ENCODE data around the gene TBCD.

Gene TBCD

GRCh38 chr17:82889496-82890338, 137.9 kb downstream of the TBCD start:
- in situ Hi-C loops (cut with MboI; ENCODE audit: low sequenced_read_pairs, unreplicated experiment) = no loop called here
- TF ChIP-seq CTCF (IDR thresholded peaks at IDR 0.05; ENCODE audit: borderline replicate concordance, control extremely low read depth, extremely low read depth, insufficient read depth, missing control alignments) = no peak
- DNase-seq (ENCODE audit: low spot score) = no peak

DNA sequence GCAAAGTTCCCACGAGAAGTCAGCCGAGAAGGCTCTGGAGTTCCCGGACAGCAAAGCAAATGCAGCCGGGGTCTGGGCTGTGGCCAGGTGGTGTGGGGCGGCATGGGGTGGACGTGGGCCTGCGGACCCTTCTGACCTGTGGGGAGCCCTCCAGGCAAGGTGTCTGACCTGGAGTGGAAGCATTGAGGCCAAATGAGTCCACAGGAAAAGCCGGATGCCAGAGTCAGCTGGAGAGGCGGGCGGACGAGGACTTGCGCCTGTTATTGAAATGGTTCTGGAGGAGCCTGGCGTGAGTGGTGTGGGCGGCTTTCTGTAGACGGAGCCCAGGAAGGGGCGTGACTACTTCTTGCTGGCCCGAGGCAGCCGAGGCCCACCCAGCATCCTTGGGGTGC, 138.5 kb downstream of the TBCD start:
- no peak for DNase-seq (ENCODE audit: low spot score)
- in situ Hi-C loops (cut with MboI; ENCODE audit: low sequenced_read_pairs, unreplicated experiment) = no loop called here

GRCh38 chr17:82890926-82891678, 139.2 kb downstream of the TBCD start:
- no peak for DNase-seq (ENCODE audit: low spot score)
- TF ChIP-seq CTCF (IDR thresholded peaks at IDR 0.05; ENCODE audit: borderline replicate concordance, control extremely low read depth, extremely low read depth, insufficient read depth, missing control alignments) = no peak
- in situ Hi-C loops (cut with MboI; ENCODE audit: low sequenced_read_pairs, unreplicated experiment) = no loop called here

More for the DNA sequence above, 138.5 kb downstream of the TBCD start:
- no peak for TF ChIP-seq CTCF (IDR thresholded peaks at IDR 0.05; ENCODE audit: borderline replicate concordance, control extremely low read depth, extremely low read depth, insufficient read depth, missing control alignments)

DNA sequence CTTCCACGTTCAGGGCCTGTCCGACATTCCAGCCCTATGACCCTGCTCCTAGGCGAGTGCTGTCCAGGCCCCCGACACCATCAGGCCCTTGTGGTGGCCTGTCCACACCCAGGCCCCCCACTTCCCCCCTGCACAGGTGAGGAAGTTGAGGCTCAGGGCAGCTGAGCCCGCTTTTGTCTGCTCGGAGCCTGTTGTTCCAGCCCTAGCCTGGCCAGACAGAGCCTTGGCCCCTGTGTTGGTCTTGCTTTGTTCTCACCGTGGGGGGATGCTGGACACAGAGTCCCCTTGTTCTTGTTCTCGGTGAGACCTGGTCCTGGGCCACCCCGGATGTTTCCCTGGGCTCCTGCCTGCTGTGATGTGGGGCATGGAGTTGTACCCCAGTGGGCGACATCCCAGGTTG, 140.0 kb downstream of the TBCD start:
- DNase-seq (ENCODE audit: low spot score) = no peak
- in situ Hi-C loops (cut with MboI; ENCODE audit: low sequenced_read_pairs, unreplicated experiment) = no loop called here

GRCh38 chr17:82892899-82893565, 141.2 kb downstream of the TBCD start:
- in situ Hi-C loops (cut with MboI; ENCODE audit: low sequenced_read_pairs, unreplicated experiment) = no loop called here
- DNase-seq (ENCODE audit: low spot score) = no peak
- no peak for TF ChIP-seq CTCF (IDR thresholded peaks at IDR 0.05; ENCODE audit: borderline replicate concordance, control extremely low read depth, extremely low read depth, insufficient read depth, missing control alignments)

More for the DNA sequence above, 140.0 kb downstream of the TBCD start:
- no peak for TF ChIP-seq CTCF (IDR thresholded peaks at IDR 0.05; ENCODE audit: borderline replicate concordance, control extremely low read depth, extremely low read depth, insufficient read depth, missing control alignments)

- no peak for TF ChIP-seq CTCF (IDR thresholded peaks at IDR 0.05; ENCODE audit: borderline replicate concordance, control extremely low read depth, extremely low read depth, insufficient read depth, missing control alignments)
- in situ Hi-C loops (cut with MboI; ENCODE audit: low sequenced_read_pairs, unreplicated experiment) = no loop called here
- DNase-seq (ENCODE audit: low spot score) = no peak
Measured at GRCh38 chr17:82893779-82894178, 141.9 kb downstream of the TBCD start.

Measured in GM13976 (cell line).